A549 (cell line): ENCODE results near the gene ACE2.

Experiments
- CEBPB ChIP-seq, 2 experiments: fragments of >200 bp in 1 of 2; sonication (Bioruptor Twin) in 1 of 2; formaldehyde crosslinking in 1 of 2; IDR thresholded peaks; 2 replicates each; pipeline ENCODE4 v1.6.1; 2012 to 2016
- CHD2 ChIP-seq: fragments of 150-350 bp; IDR thresholded peaks from 2 replicates; pipeline ENCODE4 v1.6.1; 2014; ENCODE audit warnings: low read length; ENCODE audit not compliant: partially characterized antibody
- EP300 ChIP-seq, 2 experiments: fragments of >200 bp; sonication (Bioruptor Twin); formaldehyde crosslinking; IDR thresholded peaks; 2 replicates in 1 of 2; 3 replicates in 1 of 2; pipeline ENCODE4 v1.6.1; 2016 to 2017
- JUN ChIP-seq, 2 experiments: fragments of >200 bp; sonication (Bioruptor Twin); formaldehyde crosslinking; IDR thresholded peaks; 2 replicates in 1 of 2; 3 replicates in 1 of 2; pipeline ENCODE4 v1.6.1; 2016 to 2017
- MAFK ChIP-seq: fragments of 450-650 bp; IDR thresholded peaks from 2 replicates; pipeline ENCODE4 v1.6.1; 2014; ENCODE audit not compliant: partially characterized antibody
- PHF8 ChIP-seq: fragments of 200-600 bp; sonication (generic); IDR thresholded peaks from 2 replicates; pipeline ENCODE4 v1.6.1; 2016; ENCODE audit warnings: low read depth, mild to moderate bottlenecking, antibody characterized with exemption, moderate library complexity, borderline replicate concordance
- POLR2A ChIP-seq: IDR thresholded peaks from 2 replicates; pipeline ENCODE4 v1.6.1; 2012; ENCODE audit warnings: mild to moderate bottlenecking, low read length
- RAD21 ChIP-seq, 2 experiments: fragments of >200 bp in 1 of 2; sonication (Bioruptor Twin) in 1 of 2; formaldehyde crosslinking in 1 of 2; IDR thresholded peaks in 1 of 2; conservative IDR thresholded peaks in 1 of 2; 2 replicates in 1 of 2; 3 replicates in 1 of 2; pipeline ENCODE4 v1.6.1; 2012 to 2018; ENCODE audit warnings: inconsistent platforms in 1 of 2
- SMC3 ChIP-seq: fragments of >200 bp; sonication (Bioruptor Twin); formaldehyde crosslinking; IDR thresholded peaks from 3 replicates; pipeline ENCODE4 v1.6.1; 2018; ENCODE audit warnings: inconsistent platforms
- TF ChIP-seq, protein P1 (sequence below): fragments of >200 bp; sonication (Bioruptor Twin); formaldehyde crosslinking; IDR thresholded peaks from 3 replicates; pipeline ENCODE4 v1.5.1; 2016
- TF ChIP-seq, protein P2 (sequence below): IDR thresholded peaks from 2 replicates; pipeline ENCODE4 v1.6.1; 2012

DNA sequence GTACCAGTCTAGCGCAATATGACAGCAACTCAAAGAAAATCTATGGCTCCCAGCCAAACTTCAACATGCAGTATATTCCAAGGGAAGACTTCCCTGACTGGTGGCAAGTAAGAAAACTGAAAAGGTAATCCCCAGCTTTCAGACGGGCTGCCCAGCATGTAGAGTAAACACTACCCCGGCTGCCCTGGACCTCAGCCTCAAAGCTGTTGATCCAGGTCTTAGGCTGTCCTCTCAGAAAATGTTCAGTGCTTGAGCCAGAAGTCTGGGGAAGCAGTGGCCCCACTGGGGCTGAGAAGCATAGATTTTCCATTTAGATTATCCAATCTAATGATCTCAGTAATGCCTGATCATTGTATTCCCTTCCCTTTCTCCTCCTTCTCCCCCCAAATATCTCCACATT, 78.3 kb downstream of the ACE2 start:
- TF ChIP-seq, protein P1, sequence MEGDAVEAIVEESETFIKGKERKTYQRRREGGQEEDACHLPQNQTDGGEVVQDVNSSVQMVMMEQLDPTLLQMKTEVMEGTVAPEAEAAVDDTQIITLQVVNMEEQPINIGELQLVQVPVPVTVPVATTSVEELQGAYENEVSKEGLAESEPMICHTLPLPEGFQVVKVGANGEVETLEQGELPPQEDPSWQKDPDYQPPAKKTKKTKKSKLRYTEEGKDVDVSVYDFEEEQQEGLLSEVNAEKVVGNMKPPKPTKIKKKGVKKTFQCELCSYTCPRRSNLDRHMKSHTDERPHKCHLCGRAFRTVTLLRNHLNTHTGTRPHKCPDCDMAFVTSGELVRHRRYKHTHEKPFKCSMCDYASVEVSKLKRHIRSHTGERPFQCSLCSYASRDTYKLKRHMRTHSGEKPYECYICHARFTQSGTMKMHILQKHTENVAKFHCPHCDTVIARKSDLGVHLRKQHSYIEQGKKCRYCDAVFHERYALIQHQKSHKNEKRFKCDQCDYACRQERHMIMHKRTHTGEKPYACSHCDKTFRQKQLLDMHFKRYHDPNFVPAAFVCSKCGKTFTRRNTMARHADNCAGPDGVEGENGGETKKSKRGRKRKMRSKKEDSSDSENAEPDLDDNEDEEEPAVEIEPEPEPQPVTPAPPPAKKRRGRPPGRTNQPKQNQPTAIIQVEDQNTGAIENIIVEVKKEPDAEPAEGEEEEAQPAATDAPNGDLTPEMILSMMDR = no peak
- TF ChIP-seq POLR2A = no peak
- TF ChIP-seq SMC3 = no peak
- TF ChIP-seq CHD2 = no peak
- TF ChIP-seq EP300 (IDR thresholded peaks at IDR 0.05) = no peak
- TF ChIP-seq CEBPB (IDR thresholded peaks at IDR 0.05) = no peak
- TF ChIP-seq JUN (IDR thresholded peaks at IDR 0.05) = no peak
- TF ChIP-seq, protein P2, sequence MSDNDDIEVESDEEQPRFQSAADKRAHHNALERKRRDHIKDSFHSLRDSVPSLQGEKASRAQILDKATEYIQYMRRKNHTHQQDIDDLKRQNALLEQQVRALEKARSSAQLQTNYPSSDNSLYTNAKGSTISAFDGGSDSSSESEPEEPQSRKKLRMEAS = no peak
- TF ChIP-seq MAFK = no peak
- TF ChIP-seq PHF8 = no peak
- TF ChIP-seq RAD21 (conservative IDR thresholded peaks at IDR 0.05 in 1 of 2, IDR thresholded peaks at IDR 0.05 in 1 of 2) = no peak
